Raji (cell line): Measurements from ENCODE around the gene PPIP5K1.

Experiments
- POLR2A ChIP-seq: IDR thresholded peaks from 2 replicates; pipeline ENCODE4 v1.6.1; 2011; ENCODE audit warnings: low read depth, low read length, control low read depth; ENCODE audit not compliant: insufficient read depth

The PPIP5K1 gene

DNA sequence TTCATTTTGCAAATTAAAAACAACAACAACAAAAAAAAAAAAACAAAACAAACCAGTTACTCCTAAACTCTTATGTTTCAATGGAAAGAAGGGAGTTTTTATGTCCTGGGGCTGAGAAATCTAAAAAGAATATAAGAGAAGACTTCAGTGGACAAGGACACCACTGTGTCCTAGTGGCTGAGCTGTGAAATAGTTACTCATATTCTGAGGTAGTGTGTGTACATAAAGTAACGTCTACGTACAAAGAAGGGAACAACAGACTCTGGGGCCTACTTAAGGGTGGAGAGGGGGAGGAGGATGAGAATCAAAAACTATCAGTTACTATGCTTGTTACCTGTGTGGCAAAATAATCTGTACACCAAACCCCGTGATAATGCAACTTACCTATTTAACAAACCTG is 91.0 kb downstream of the PPIP5K1 start:
- TF ChIP-seq POLR2A, result no peak

DNA sequence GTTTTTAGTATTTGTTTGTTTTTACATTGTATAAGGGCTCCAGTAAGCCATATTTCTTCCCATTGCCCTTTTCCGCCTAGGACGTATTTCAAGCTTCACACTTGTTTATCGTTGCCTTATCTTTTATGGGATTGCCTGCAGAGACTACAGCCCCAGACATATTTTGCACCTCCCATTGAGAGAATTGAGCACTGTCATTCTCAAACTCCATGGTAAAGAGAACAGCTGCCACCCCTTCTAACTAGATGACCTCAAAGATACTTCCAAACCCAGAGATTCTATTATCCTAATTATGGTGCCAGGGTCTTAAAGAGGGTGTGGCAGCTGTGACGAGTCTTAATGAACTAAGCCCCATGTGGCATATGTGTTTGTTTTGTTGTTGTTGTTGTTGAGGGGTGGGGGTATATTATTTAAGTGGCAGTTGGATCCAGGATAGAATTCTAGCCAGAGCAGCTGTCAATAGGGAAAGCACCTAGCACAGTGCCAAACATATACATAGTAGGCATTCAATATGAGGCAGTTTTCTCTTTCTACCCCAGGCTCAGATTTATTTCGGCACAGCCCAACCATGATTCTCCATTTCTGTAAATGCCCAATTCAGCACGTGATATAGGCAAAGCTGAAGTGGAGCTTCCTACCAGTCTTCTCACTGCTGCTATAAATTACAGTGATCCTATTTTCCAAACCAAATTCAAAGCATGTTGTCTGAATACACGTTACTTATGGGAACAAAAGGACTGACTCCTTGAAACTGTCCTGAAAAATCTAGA is 96.1 kb downstream of the PPIP5K1 start:
- TF ChIP-seq POLR2A, result no peak

GRCh38 chr15:43492673-43493601 is 97.1 kb downstream of the PPIP5K1 start, which contains the start of gene TP53BP1:
Gene TP53BP1 (minus strand): TSS chr15:43493156. CDS start chr15:43493043, 113 bp downstream.
- peak; percentile 61 for TF ChIP-seq POLR2A

- TF ChIP-seq POLR2A, result no peak
These were observed 97.7 kb downstream of the PPIP5K1 start for GRCh38 chr15:43492266-43492665.

GRCh38 chr15:43489191-43489590 is 100.8 kb downstream of the PPIP5K1 start:
- TF ChIP-seq POLR2A, result no peak

DNA sequence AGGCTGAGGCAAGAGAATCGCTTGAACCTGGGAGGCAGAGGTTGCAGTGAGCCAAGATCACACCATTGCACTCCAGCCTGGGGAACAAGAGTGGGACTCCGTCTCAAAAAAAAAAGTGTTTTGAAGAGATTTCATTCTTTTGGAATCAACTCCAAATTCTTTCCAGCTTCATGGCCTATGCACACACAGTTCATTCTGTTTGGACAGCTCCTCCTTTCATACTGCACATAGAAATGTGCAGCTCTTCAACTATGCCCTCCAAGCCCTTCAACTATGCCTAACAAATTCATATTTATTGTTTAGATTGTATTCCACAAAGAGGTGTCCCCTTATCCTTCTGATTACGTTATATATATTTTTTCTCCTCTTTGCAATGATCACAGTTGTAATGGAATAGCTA is 101.2 kb downstream of the PPIP5K1 start:
- no peak for TF ChIP-seq POLR2A

DNA sequence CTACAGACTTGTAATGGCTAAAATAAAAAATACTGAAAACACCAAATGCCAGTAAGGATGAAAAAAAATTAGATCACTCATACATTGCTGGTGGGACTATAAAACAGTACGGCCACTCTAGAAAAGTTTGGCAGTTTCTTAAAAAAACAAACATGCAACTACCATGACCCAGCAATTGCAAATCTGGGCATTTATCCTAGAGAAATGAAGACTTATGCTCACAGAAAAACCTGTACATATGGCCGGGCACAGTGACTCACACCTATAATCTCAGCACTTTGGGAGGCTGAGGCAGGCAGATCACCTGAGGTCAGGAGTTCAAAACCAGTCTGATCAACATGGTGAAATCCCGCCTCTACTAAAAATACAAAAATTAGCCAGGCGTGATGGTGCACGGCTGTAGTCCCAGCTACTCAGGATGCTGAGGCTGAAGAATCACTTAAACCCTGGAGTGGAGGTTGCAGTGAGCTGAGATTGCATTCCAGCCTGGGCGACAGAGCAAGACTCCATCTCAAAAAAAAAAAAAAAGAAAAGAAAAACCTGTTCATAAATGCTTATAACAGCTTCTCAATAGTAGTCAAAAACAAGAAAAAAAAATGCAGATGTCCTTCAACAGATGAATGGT is 102.6 kb downstream of the PPIP5K1 start:
- TF ChIP-seq POLR2A, result no peak

DNA sequence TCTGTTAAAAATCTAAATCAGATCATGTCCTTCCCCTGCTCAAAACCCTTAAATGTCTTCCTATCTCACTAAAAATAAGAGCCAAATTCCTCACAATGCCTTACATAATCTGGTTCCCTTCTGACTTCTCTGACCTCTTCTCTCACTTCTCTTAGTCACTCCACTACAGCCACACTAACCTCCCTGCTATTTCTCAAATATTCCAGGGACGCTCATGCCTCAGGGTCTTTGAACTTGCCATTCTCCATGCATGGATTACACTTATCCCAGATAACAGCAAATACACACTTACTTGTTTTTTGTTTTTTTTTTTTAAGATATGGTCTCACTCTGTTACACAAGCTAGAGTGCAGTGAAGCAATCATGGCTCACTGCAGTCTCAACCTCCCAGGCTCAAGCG is 105.6 kb downstream of the PPIP5K1 start:
- TF ChIP-seq POLR2A, result no peak
